Measurements from ENCODE around the gene BMAL1.
"Not testable (repeated sequence)": the region's sequence is repeated elsewhere in the genome, so short reads cannot be mapped to it uniquely, and the experiment has no call there.

BMAL1 gene

GRCh38 chr11:13277768-13278608 is at the start of gene BMAL1:
Gene BMAL1, plus strand, starts transcription at chr11:13277790. Its CDS starts 76,519 bp downstream, at chr11:13354309.
- no peak for DNase-seq

DNA sequence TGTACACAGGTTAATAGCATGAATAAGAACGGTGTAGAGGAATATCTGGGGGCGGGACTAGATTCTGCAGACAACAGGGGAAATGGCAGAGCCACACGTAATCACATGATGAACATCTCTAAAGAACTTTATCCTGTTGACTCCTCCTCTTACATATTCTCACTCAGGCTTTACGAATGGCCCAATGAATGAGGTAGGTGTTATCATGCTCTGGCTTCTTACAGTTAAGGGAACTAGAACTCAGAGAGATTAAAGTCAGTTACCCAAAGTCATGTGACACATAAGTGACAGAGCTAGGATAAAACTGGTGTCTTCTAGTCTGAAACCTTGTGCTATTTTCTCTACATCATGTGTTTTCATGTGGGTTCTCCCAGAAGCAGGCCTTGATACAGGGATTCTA is 49.0 kb upstream of the BMAL1 start:
- DNase-seq = no peak

GRCh38 chr11:13229136-13229535 is 48.5 kb upstream of the BMAL1 start:
- DNase-seq = no peak

GRCh38 chr11:13229711-13230318 is 47.8 kb upstream of the BMAL1 start:
- no peak for DNase-seq

GRCh38 chr11:13233173-13233745 is 44.3 kb upstream of the BMAL1 start:
- no peak for DNase-seq

GRCh38 chr11:13235895-13236294 is 41.7 kb upstream of the BMAL1 start:
- no peak for DNase-seq

DNA sequence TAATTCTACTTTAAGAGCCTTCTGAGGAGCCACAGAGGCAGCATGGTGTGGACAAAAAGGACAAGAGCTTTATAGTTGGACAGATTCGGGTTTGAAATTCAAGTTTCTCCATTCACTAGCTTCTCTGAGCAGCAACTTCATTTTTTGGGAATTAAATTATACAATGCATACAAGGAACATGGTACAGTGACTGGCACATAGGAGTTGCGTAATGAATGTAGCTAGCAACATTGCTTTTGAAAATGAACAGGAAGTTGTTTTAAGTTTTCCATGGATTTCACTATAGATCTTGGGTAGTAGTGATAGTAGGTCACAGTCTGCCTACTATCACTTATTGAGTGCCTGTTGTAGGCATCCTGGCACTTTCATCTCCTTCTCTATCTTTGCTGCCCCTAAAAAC is 41.0 kb upstream of the BMAL1 start:
- DNase-seq = no peak

DNA sequence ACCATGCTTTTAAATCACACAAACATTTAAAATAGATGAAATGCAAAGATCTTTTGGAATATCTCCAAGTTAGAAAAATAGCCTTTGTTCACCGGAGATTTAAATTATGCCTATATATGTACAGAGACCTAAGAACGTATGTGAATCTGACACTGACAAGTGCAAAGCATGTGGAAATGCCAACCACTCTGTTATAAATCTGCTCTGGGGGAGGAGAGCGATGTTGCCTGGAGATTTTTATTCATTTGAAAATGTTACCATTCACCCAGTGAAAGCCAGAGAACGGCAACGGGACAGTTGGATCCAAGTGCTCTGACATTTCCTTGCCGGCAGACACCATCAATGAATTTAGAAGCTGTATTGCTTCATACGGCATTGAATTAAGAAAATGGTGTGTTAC is 39.8 kb upstream of the BMAL1 start:
- no peak for DNase-seq

GRCh38 chr11:13238879-13239514 is 38.6 kb upstream of the BMAL1 start:
- no peak for DNase-seq

DNA sequence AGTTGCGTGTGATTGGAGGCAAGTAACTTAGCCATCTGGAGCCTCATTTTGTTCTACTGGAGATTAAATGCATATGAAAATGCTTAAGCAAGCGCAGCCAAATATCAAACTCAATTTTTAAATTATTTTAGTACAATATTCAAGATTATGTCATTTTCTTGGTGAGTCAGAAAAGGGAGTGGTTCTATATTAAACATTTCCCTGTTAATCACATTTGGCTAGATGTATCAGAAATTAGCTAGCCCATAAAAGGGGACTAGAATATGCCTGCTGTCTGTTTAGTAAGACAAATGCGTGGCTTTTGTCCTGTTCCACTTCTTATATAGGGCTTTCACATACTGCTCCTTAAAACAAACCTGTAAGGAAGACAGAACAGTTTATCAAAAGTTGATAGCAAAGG is 35.0 kb upstream of the BMAL1 start:
- no peak for DNase-seq

DNA sequence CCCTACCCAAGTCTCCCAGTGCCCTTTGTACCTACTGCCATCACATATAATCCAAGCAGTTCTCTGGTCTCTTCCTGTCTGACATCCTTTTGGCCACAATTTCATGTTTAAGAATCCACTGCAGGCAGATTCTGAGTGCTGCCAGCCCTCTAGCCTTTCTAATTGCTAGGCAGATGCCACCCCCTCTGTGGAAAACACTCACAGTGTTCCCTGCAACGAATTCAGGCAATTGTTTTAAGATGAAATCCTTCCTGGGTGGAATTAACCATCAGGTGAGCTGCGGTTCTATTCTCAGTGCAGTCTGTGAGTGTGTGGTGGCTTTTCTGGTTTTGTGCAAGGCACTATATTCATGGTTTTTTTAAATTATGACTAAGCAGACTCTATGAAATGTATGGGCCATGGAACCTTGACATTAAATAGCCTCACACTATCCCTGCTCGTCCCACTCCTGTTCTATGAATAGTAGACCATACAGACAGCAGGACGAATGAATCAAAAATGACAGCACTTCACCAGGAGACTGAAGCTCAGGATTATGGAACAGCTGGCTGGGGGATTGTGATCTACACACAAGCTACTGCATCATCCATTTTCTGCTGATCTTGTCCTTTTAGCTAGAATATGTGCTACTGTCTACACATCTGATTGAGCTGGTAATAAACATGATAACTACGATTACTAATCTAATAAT is 29.8 kb upstream of the BMAL1 start:
- no peak for DNase-seq

DNA sequence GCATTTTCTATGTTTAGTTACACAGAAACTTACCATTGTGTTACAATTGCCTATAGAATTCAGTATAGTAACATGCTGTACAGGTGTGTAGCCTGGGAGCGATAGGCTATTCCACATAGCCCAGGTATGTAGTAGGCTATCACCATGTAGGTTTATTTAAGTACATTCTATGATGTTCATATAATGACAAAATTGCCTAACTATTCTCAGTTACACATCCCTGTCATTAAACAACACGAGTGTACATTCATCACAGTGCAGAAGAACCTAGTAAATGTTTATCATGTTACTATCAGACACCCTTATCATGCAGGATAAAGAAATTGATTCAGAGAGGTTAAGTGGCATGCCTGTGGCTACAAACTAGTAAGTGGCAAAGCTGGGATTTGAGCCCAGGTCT is 28.4 kb upstream of the BMAL1 start:
- no peak for DNase-seq

DNA sequence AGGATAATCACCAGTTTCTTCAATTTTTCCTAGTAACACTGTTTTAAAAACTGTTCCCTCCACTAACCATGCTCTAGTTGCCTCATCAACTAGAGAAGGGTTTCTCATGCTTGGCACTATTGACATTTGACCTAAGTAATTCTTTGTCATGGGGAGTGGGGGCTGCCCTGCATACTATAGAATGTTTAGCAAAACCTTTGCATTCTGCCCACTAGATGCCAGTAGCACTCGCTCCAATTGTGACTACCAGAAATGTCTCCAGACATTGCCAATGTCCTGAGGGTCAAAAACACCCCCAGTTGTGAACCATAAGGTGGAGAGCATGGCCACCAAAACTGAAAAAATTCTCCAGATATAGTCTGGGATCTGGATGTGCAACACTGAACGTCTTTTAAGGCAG is 27.6 kb upstream of the BMAL1 start:
- DNase-seq = no peak

DNA sequence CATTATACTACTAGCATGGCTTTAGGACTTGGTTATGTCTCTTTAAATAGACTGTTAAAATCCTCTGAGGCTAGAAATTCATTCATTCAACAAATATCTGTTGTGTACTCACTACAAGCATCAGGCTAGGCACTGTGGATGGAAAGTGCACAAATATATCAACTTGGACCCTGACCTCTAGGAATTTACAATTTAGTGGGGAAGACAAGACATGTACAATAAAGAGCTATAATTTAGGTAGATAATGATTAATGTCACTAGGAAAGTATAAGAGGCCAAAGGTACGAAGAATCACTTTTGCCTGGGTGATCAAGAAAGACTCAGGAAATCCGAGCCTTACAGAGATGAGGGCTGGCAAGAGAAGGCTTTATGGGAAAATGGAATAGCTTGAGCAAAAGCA is 25.6 kb upstream of the BMAL1 start:
- DNase-seq = no peak

DNA sequence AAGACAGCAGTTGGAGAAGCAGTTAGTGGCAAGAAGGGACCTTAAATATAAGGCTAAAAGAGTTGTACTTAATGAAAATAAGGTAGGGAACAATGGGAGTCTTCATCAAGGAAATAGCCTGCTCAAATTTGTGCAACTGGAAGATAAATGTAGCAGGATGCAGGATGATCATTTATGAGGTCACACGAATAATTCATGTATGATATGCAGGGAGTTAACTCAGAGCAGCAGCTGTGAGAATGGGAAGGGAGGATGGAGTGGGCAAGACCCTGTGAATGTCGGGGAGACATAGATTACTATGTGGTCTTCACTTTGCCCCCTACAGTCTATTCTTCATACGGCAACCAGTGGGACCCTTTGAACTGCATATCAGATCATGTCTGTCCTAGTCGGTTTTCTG is 25.2 kb upstream of the BMAL1 start:
- DNase-seq = no peak

DNA sequence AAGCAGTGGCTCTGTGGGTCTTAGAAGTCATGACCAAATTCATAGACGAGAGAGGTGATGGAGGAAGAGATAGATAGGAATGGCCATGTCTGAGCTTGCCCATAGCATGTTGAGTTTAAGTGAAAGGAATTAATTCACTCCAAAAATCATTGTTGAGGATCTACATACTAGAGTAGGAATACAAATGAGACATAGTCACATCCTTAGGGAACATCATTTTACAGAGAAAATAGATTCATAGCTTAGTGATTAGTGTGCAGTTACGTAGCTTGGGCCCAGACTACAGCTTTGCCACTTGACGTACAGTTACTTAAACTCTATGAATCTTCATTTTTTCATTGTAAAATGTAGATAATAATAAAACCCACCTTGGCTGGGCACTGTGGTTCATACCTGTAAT is 21.4 kb upstream of the BMAL1 start:
- no peak for DNase-seq

GRCh38 chr11:13258061-13258460 is 19.5 kb upstream of the BMAL1 start:
- DNase-seq = not testable (repeated sequence)

- no peak for DNase-seq
Observed at GRCh38 chr11:13258855-13259254, 18.7 kb upstream of the BMAL1 start.

DNA sequence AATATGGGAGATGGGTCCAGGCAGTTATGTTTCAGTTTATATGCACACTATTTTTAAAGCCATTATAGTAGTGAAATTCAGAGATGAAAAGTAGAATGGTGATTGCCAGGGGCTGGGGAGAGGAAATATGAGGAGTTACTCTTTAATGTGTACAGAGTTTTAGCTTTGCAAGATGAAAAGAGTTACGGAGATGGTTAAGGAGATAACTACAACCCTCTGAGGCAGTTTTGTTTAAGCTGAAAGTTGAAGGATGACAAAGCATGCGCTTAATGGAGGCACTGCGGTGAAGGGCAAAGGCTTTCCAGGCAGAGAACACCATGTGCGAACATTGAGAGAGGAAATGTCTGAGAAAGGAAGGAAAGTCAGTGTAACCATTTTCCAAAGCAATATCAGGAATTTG is 18.2 kb upstream of the BMAL1 start:
- no peak for DNase-seq

DNA sequence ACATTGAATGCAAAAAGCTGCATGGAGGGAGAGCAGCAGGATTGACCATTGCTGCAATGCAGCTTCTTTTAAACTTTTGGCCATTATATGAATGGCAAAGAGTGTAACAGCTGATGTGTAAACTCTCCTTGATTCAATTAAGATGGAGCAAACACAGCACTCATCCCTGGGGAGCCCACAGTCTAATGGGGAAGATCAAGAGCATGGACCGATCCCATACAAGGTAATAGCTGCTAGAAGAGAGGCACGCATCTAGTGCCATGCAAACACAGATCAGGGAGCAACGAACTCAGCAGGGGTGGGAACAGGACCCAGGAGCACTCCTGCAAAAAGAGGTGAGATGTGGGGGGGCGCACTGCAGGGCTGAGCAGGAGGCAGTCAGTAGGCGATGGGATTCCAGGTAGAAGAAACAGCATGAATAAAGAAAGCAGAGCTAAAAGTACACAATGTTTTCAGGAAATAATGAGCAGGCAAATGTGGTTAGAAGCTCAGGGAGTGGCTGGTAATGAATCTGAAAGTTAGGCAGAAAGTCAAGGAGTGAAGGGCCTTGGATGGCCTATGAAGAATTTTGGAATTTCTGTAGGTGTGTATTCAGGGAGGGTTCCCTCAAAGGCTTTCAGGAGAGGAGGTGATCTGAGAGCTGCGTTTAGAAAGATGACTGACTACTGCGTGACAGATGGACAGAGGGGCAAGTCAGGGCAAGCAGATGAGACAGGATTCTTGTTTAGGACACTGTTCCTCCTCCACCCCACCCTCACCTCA is 17.2 kb upstream of the BMAL1 start:
- no peak for DNase-seq

DNA sequence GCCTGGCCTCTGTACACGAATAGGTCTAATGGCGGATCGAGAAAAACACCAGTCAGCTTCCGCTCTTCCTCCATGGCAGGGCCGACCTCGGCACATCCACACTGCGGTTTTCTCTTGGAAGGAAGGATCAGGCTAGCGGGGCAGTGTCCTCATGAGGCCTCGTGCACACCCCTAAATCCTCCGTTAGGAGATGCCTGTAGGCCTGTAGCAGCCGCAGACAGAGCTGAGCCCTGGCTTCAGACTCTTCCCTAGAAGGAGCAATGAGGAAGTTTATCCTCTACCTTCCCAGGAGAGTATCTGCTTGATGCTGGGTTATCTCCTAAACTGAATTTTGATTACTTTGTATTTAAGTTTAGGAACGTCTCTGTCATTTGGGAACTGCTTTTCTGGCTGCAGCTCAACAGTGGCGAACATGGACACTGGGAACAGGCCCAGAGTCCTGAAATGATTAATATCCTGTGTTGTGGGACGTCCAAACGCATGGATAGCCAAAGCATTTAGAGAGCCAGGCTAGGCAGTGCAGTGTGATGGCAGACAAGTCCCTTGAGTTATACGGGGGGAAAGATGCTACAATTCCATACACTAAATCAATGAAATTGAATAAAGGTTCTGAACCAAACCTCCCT is 16.5 kb upstream of the BMAL1 start:
- no peak for DNase-seq

GRCh38 chr11:13261591-13262061 is 16.0 kb upstream of the BMAL1 start:
- DNase-seq = no peak

Data from DMS 273 treated with DMSO at 0.1 percent for 48 hours (cell line).